GM12872 (cell line): ENCODE measurements around the gene KHSRP.

Experiments used
- CTCF ChIP-seq: IDR thresholded peaks from 3 replicates; pipeline ENCODE4 v1.5.1; 2011; ENCODE audit warnings: low read depth, mild to moderate bottlenecking, low read length, moderate library complexity; ENCODE audit not compliant: insufficient read depth

KHSRP gene

GRCh38 chr19:6413721-6414643 is 10.6 kb downstream of the KHSRP start:
- no peak for TF ChIP-seq CTCF

GRCh38 chr19:6413291-6413690 is 11.3 kb downstream of the KHSRP start:
- TF ChIP-seq CTCF: no peak

- peak; percentile 81 for TF ChIP-seq CTCF
These were observed 12.0 kb downstream of the KHSRP start for GRCh38 chr19:6412447-6413091.

- no peak for TF ChIP-seq CTCF
These were observed 12.6 kb downstream of the KHSRP start for GRCh38 chr19:6412061-6412446.

GRCh38 chr19:6409346-6409745 is 15.3 kb downstream of the KHSRP start:
- TF ChIP-seq CTCF: no peak

GRCh38 chr19:6406401-6406800 is 18.2 kb downstream of the KHSRP start:
- TF ChIP-seq CTCF: no peak

GRCh38 chr19:6402837-6403608 is 21.6 kb downstream of the KHSRP start:
- TF ChIP-seq CTCF: no peak
